Measurements from ENCODE around the gene MYOG. TPM values are rescaled to one million over a fixed set of nuclear protein-coding genes. Genes with fewer than 3 reads are reported as not detected.

The MYOG gene
- total and polyA plus RNA-seq, 2 experiments from 2014 or later: not detected

DNA sequence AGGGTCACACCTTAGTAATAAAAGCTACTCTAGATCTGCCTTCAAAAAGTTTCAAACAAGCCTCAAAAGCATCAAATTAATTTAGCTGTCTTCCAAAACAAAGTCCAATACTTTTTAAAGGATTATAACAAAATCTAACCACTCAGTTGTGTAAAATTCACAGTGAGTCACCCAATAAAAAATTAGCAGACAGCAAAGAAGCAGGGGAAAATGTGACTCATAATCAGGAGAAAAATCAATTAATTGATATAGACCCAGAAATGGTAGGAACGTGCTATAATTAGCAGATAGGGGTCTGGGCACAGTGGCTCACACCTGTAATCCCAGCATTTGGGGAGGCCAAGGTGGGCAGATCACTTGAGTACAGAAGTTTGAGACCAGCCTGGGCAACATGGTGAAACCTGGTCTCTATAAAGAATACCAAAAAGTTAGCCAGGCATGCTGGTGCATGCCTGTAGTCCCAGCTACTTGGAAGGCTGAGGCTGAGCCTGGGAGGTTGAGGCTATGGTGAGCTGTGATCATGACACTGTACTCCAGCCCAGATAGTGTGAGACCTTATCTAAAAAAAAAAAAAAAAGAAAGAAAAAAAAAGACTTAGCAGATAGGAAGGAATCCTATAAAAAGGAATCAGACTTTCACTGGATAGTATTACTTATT lies 8.1 kb upstream of the MYOG start:
- Histone ChIP-seq H4K20me1 (ENCODE audit: insufficient read depth, poor library complexity, severe bottlenecking) (no peaks in the 10 kb centered on the region), H3K9me3 (ENCODE audit: low read depth) (peaks cover 15% of the 10 kb centered on the region), H3K27ac (no peak overlapping the region), H3K4me3 (no peak overlapping the region), H3K36me3 (replicated peaks; ENCODE audit: insufficient read depth, low read depth) (no peaks in the 10 kb centered on the region), H3K79me2 (no peaks in the 10 kb centered on the region), H3K4me1 (ENCODE audit: insufficient read depth) (no peaks in the 10 kb centered on the region), H2AFZ (no peak overlapping the region), H3K27me3 (no peaks in the 10 kb centered on the region), H3K4me2 (no peak overlapping the region), H3K9me2 (replicated peaks; ENCODE audit: insufficient read depth) (no peaks in the 10 kb centered on the region)
- 79% methylated on average over 1 of the region's 1 CpG for WGBS (ENCODE audit: low lambda C conversion rate, missing lambda C conversion rate)
- DNase-seq (ENCODE audit: low spot score): no peak
- TF ChIP-seq EZH2 (IDR thresholded peaks at IDR 0.05; ENCODE audit: borderline replicate concordance) (no peak), EZH2phosphoT487 (IDR thresholded peaks at IDR 0.05; ENCODE audit: low read depth, severe bottlenecking, unreplicated experiment) (no peak)
- TF ChIP-seq, protein P1, sequence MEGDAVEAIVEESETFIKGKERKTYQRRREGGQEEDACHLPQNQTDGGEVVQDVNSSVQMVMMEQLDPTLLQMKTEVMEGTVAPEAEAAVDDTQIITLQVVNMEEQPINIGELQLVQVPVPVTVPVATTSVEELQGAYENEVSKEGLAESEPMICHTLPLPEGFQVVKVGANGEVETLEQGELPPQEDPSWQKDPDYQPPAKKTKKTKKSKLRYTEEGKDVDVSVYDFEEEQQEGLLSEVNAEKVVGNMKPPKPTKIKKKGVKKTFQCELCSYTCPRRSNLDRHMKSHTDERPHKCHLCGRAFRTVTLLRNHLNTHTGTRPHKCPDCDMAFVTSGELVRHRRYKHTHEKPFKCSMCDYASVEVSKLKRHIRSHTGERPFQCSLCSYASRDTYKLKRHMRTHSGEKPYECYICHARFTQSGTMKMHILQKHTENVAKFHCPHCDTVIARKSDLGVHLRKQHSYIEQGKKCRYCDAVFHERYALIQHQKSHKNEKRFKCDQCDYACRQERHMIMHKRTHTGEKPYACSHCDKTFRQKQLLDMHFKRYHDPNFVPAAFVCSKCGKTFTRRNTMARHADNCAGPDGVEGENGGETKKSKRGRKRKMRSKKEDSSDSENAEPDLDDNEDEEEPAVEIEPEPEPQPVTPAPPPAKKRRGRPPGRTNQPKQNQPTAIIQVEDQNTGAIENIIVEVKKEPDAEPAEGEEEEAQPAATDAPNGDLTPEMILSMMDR (IDR thresholded peaks at IDR 0.05; ENCODE audit: poor library complexity): no peak

DNA sequence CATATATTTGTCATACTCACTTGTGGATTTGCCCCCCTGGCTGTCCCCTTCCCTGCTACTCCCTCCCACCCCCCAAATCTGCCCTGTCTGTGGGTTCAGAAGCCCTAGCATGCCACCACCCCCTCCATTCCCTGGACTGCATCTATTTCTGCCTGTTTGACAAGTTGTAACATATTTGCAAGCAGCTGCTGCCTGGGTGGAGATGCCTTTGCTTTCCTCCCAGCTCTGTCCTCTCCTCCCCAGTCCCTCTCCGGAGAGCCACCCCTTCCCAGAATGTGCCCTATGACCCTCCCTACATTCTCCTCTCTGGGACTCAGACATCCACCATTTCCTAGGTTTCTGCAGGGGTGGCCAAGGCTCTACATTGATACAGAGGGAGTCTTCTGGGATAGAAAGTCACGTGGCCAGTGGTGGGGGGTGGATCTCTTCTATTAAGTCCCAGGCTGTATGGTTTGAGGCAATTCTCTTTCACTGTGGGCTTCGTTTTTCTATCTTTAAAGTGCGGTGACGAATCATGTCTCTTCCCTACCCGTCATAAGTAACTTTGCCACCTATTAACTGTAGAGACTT lies 6.0 kb upstream of the MYOG start:
- Histone ChIP-seq H3K9me2 (replicated peaks; ENCODE audit: insufficient read depth) (no peaks in the 10 kb centered on the region), H3K27me3 (no peaks in the 10 kb centered on the region), H3K79me2 (no peaks in the 10 kb centered on the region), H4K20me1 (ENCODE audit: insufficient read depth, poor library complexity, severe bottlenecking) (no peaks in the 10 kb centered on the region), H3K4me3 (no peak overlapping the region), H3K27ac (no peak overlapping the region), H2AFZ (no peak overlapping the region), H3K36me3 (replicated peaks; ENCODE audit: insufficient read depth, low read depth) (no peaks in the 10 kb centered on the region), H3K4me1 (ENCODE audit: insufficient read depth) (no peaks in the 10 kb centered on the region), H3K9me3 (ENCODE audit: low read depth) (peaks cover 15% of the 10 kb centered on the region), H3K4me2 (no peak overlapping the region)
- DNase-seq (ENCODE audit: low spot score): no peak
- 73% methylated on average over 6 of the region's 6 CpGs for WGBS (ENCODE audit: low lambda C conversion rate, missing lambda C conversion rate)
- no peak for TF ChIP-seq EZH2phosphoT487 (IDR thresholded peaks at IDR 0.05; ENCODE audit: low read depth, severe bottlenecking, unreplicated experiment)
- TF ChIP-seq, protein P1 (IDR thresholded peaks at IDR 0.05; ENCODE audit: poor library complexity): no peak
- no peak for TF ChIP-seq EZH2 (IDR thresholded peaks at IDR 0.05; ENCODE audit: borderline replicate concordance)

DNA sequence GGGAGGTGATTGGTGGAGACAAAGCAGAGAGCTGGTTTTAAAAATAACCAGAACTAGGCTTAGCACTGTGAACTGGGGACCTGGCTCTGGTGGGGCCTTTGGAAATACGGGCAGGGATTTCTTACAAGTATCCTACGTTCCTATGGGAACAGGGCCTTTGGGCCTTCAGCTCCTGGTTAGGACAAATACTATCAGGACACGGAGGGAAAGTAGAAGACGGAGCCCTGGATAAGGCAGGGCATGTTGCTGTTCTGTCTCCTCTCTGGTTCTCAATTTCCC lies 5.3 kb upstream of the MYOG start:
- no peaks in the 10 kb centered on the region for H3K9me2 ChIP-seq (replicated peaks; ENCODE audit: insufficient read depth)
- 57% methylated on average over 4 of the region's 4 CpGs for WGBS (ENCODE audit: low lambda C conversion rate, missing lambda C conversion rate)
- no peaks in the 10 kb centered on the region for H3K4me1 ChIP-seq (ENCODE audit: insufficient read depth)
- H2AFZ ChIP-seq: no peak overlapping the region
- no peaks in the 10 kb centered on the region for H3K36me3 ChIP-seq (replicated peaks; ENCODE audit: insufficient read depth, low read depth)
- no peaks in the 10 kb centered on the region for H4K20me1 ChIP-seq (ENCODE audit: insufficient read depth, poor library complexity, severe bottlenecking)
- no peaks in the 10 kb centered on the region for H3K79me2 ChIP-seq
- peaks cover 15% of the 10 kb centered on the region for H3K9me3 ChIP-seq (ENCODE audit: low read depth)
- DNase-seq (ENCODE audit: low spot score): no peak
- H3K27ac ChIP-seq: no peak overlapping the region
- TF ChIP-seq, protein P1 (IDR thresholded peaks at IDR 0.05; ENCODE audit: poor library complexity): no peak
- no peak for TF ChIP-seq EZH2 (IDR thresholded peaks at IDR 0.05; ENCODE audit: borderline replicate concordance)
- TF ChIP-seq EZH2phosphoT487 (IDR thresholded peaks at IDR 0.05; ENCODE audit: low read depth, severe bottlenecking, unreplicated experiment): no peak
- no peak overlapping the region for H3K4me3 ChIP-seq
- H3K4me2 ChIP-seq: no peak overlapping the region
- H3K27me3 ChIP-seq: no peaks in the 10 kb centered on the region
